ENCODE results near the gene MYO16.

DNA sequence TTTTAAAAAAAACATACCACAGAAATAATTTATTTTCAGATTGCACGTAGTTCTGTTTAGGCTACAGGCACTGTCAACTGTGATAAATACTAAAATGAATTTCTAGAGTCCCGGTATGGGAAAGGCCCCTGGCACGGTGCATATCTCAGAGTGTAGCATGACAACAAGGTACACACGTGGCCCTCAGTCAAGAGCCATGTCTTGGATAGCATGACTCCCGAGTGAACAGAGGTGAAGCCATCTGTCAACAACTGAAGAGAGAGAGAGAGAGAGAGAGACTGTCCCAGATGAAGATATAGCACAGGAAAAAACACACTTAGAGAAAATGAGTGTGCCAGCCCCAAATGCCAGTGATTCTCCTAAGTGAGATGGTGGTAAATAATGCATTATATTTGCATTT is 297.5 kb downstream of the MYO16 start:
- no peak for TF ChIP-seq CTCF (IDR thresholded peaks at IDR 0.05)
- TF ChIP-seq POLR2A (IDR thresholded peaks at IDR 0.05): no peak
